Measurements from ENCODE around the gene TRMT44. TPM values are rescaled to one million over a fixed set of nuclear protein-coding genes. Genes with fewer than 3 reads are reported as not detected.

TRMT44 gene
- total RNA-seq, 1 experiment from 2014 or later = 22.9 TPM

DNA sequence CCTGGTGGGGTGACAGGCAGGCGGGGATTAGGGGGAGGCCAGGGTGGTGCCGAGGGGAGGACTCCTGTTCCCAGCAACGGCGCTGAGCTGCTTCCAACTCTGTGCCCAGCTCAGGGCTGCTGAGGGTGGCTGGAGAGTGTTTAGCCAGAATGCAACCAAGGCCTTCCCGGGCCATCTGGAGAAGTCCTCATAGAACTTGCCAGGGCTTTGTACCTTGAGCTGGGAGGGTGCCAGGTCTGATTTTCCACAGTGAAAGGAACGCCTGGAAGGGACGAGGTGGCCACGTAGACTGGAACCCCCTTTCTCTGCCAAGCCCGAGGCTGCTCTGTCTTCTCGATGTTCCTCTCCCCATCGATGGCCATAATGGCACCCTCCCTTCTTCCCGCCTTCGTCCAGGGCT is 82.6 kb downstream of the TRMT44 start:
- no peak for DNase-seq (ENCODE audit: low spot score)
- H3K27ac ChIP-seq (ENCODE audit: low read depth, low read length, poor library complexity, severe bottlenecking) = no peak overlapping the region
- intact Hi-C loops (cut with micrococcal nuclease; ENCODE audit: unreplicated experiment) = no loop called here
- no peaks in the 10 kb centered on the region for H3K36me3 ChIP-seq (ENCODE audit: insufficient read depth, low read length, poor library complexity, severe bottlenecking)
- ChIA-PET CTCF (no interaction called here), POLR2A (ENCODE audit: low non-redundant PET) (no interaction called here)
- no peaks in the 10 kb centered on the region for H3K4me1 ChIP-seq (ENCODE audit: insufficient read depth, low read length, poor library complexity, severe bottlenecking)
- BruUV-seq (replicated peaks) = no TSS peak
- no peak overlapping the region for H3K4me3 ChIP-seq (ENCODE audit: low read depth, low read length, poor library complexity, severe bottlenecking)
- TF ChIP-seq, protein P1, sequence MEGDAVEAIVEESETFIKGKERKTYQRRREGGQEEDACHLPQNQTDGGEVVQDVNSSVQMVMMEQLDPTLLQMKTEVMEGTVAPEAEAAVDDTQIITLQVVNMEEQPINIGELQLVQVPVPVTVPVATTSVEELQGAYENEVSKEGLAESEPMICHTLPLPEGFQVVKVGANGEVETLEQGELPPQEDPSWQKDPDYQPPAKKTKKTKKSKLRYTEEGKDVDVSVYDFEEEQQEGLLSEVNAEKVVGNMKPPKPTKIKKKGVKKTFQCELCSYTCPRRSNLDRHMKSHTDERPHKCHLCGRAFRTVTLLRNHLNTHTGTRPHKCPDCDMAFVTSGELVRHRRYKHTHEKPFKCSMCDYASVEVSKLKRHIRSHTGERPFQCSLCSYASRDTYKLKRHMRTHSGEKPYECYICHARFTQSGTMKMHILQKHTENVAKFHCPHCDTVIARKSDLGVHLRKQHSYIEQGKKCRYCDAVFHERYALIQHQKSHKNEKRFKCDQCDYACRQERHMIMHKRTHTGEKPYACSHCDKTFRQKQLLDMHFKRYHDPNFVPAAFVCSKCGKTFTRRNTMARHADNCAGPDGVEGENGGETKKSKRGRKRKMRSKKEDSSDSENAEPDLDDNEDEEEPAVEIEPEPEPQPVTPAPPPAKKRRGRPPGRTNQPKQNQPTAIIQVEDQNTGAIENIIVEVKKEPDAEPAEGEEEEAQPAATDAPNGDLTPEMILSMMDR (conservative IDR thresholded peaks at IDR 0.05; ENCODE audit: low read depth, low read length) = no peak
- no peak for TF ChIP-seq EZH2 (IDR thresholded peaks at IDR 0.05; ENCODE audit: borderline replicate concordance, low read depth, low read length, poor library complexity, severe bottlenecking)
- H3K27me3 ChIP-seq (replicated peaks; ENCODE audit: insufficient read depth, low read depth, low read length, poor library complexity) = no peaks in the 10 kb centered on the region
- H3K9me3 ChIP-seq (ENCODE audit: low read depth, low read length, poor library complexity, severe bottlenecking) = no peaks in the 10 kb centered on the region

DNA sequence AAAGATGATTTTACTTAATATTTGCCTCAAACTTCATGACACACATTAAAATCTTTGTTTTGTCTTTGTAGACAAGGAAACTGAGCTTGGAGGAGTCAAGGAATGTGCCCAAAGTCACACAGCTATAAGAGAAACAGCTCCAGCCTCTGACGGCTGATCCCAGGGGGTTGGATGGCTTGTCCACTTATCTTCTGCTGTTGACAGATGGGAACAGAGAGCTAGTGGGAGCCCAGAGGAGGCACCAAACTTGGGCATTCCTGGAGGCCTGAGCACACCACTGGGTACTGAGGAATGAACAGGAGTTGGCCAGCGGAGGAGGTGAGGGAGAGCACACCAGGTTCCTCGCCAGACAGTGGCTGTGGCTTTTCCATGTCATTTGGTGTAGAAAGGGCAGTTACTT is 83.2 kb downstream of the TRMT44 start:
- no peaks in the 10 kb centered on the region for H3K36me3 ChIP-seq (ENCODE audit: insufficient read depth, low read length, poor library complexity, severe bottlenecking)
- intact Hi-C loops (cut with micrococcal nuclease; ENCODE audit: unreplicated experiment) = no loop called here
- no peak overlapping the region for H3K27ac ChIP-seq (ENCODE audit: low read depth, low read length, poor library complexity, severe bottlenecking)
- no peaks in the 10 kb centered on the region for H3K4me1 ChIP-seq (ENCODE audit: insufficient read depth, low read length, poor library complexity, severe bottlenecking)
- no peak for DNase-seq (ENCODE audit: low spot score)
- no TSS peak for BruUV-seq (replicated peaks)
- H3K9me3 ChIP-seq (ENCODE audit: low read depth, low read length, poor library complexity, severe bottlenecking) = no peaks in the 10 kb centered on the region
- CTCF ChIA-PET = no interaction called here
- TF ChIP-seq, protein P1 (conservative IDR thresholded peaks at IDR 0.05; ENCODE audit: low read depth, low read length) = no peak
- TF ChIP-seq EZH2 (IDR thresholded peaks at IDR 0.05; ENCODE audit: borderline replicate concordance, low read depth, low read length, poor library complexity, severe bottlenecking) = no peak
- POLR2A ChIA-PET (ENCODE audit: low non-redundant PET) = no interaction called here
- H3K27me3 ChIP-seq (replicated peaks; ENCODE audit: insufficient read depth, low read depth, low read length, poor library complexity) = no peaks in the 10 kb centered on the region
- H3K4me3 ChIP-seq (ENCODE audit: low read depth, low read length, poor library complexity, severe bottlenecking) = no peak overlapping the region

DNA sequence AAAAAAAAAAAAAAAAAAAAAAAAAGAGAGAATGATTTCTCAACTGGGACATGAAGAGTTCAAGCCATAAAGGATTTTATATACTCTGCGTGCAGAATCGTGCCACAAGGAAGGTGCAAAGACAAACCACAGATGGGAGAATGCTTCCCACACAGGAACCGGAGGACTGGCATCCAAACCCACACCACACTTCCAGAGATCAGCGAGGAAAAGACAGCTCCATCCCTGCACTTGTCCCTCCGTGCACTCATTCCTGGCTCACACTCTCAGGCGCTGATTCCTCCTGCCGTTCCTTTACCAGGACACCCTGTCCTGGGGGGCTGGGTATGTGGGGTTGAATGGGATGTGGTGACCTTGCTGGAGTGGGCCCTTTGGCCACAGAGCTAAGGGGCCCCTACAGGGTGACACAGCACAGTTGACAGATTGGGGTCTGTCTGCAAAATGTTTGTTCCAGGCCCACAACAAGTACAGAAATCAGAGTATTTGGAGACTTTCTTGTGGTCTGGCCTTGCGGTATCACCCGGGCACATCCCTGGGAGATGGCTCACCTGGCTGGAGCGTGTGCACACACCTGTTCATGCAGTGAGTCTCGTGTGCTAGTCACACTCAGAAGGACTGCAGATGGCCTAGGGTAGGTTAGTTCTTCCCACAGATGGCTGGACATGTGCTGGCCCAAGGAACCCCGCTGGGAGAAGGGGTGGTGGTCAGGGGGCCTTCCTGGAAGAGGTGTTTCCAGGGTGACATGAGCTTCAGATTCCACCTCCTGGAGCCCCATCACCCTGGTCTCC is 84.2 kb downstream of the TRMT44 start:
- ChIA-PET POLR2A (ENCODE audit: low non-redundant PET) (no interaction called here), CTCF (no interaction called here)
- H3K27me3 ChIP-seq (replicated peaks; ENCODE audit: insufficient read depth, low read depth, low read length, poor library complexity) = no peaks in the 10 kb centered on the region
- no peaks in the 10 kb centered on the region for H3K4me1 ChIP-seq (ENCODE audit: insufficient read depth, low read length, poor library complexity, severe bottlenecking)
- H3K9me3 ChIP-seq (ENCODE audit: low read depth, low read length, poor library complexity, severe bottlenecking) = no peaks in the 10 kb centered on the region
- H3K36me3 ChIP-seq (ENCODE audit: insufficient read depth, low read length, poor library complexity, severe bottlenecking) = no peaks in the 10 kb centered on the region
- no TSS peak for BruUV-seq (replicated peaks)
- no peak overlapping the region for H3K27ac ChIP-seq (ENCODE audit: low read depth, low read length, poor library complexity, severe bottlenecking)
- intact Hi-C loops (cut with micrococcal nuclease; ENCODE audit: unreplicated experiment) = no loop called here
- no peak for TF ChIP-seq EZH2 (IDR thresholded peaks at IDR 0.05; ENCODE audit: borderline replicate concordance, low read depth, low read length, poor library complexity, severe bottlenecking)
- TF ChIP-seq, protein P1 (conservative IDR thresholded peaks at IDR 0.05; ENCODE audit: low read depth, low read length) = no peak
- H3K4me3 ChIP-seq (ENCODE audit: low read depth, low read length, poor library complexity, severe bottlenecking) = no peak overlapping the region
- no peak for DNase-seq (ENCODE audit: low spot score)

Measured in A673 (cell line).